Thyroid gland (tissue), 4 donors: ENCODE data around the gene SIRPA. TPM values are rescaled to one million over a fixed set of nuclear protein-coding genes. Genes with fewer than 3 reads are reported as not detected.
A peak's percentile ranks its signal among the peaks of the same experiment; 100 is the strongest.

Experiments used
- DNase-seq, 2 donors: peaks; one replicate each; pipeline ENCODE4 v3.0.0-alpha.2; 2019
- H3K27ac ChIP-seq, 3 donors: fragments of 200-600 bp; sonication (generic); 1 replicate in 2 of 3; 2 replicates in 1 of 3; pipeline ENCODE4 v1.5.1; 2016 to 2019; ENCODE audit warnings: mild to moderate bottlenecking in 1 of 3, moderate library complexity in 1 of 3
- H3K27me3 ChIP-seq: fragments of 200-600 bp; sonication (generic); one replicate; pipeline ENCODE4 v1.5.1; 2019
- H3K36me3 ChIP-seq, 2 donors: fragments of 200-600 bp; sonication (generic); one replicate each; pipeline ENCODE4 v1.5.1; 2016 to 2019
- H3K4me1 ChIP-seq, 2 donors: fragments of 200-600 bp; sonication (generic); one replicate each; pipeline ENCODE4 v1.5.1; 2017 to 2019
- H3K4me3 ChIP-seq, 3 donors: fragments of 200-600 bp; sonication (generic); replicated peaks in 1 of 3; 1 replicate in 2 of 3; 2 replicates in 1 of 3; pipeline ENCODE4 v1.5.1; 2016; ENCODE audit warnings: mild to moderate bottlenecking in 1 of 3
- H3K9me3 ChIP-seq: fragments of 200-600 bp; sonication (generic); one replicate; pipeline ENCODE4 v1.5.1; 2017
- CTCF ChIP-seq, 6 experiments: fragments of 200-600 bp in 3 of 6; fragments of 450-650 bp in 3 of 6; sonication (generic) in 3 of 6; IDR thresholded peaks; one replicate each; pipeline ENCODE4 v1.5.1; 2016 to 2019; ENCODE audit warnings: antibody characterized with exemption in 6 of 6, mild to moderate bottlenecking in 2 of 6, inconsistent platforms in 1 of 6, moderate library complexity in 1 of 6
- POLR2A ChIP-seq, 2 donors: fragments of 450-650 bp; IDR thresholded peaks; one replicate each; pipeline ENCODE4 v1.6.1; 2017; ENCODE audit warnings: antibody characterized with exemption in 2 of 2, mild to moderate bottlenecking in 2 of 2, moderate library complexity in 1 of 2
- WGBS, 2 donors: methylation state at CpG; one replicate each; pipeline ENCODE4 v1.1.5; 2017; 5-methylcytosine and 5-hydroxymethylcytosine counted together
- intact Hi-C: fragments of 100-400 bp; cut with DNase I; formaldehyde crosslinking; loops from one replicate; pipeline ENCODE4 v1.15.1; 2023
- total RNA-seq, 4 donors: library from RNA; depleted of rRNA; stranded (reverse); fragments of >200 nt; gene quantifications; one replicate each; pipeline ENCODE4 v1.2.3, GENCODE V29; 2016

The SIRPA gene
- total RNA-seq, 4 donors from 2014 or later, result 14.1 to 35.1 (median 25.4) TPM

GRCh38 chr20:1930165-1930564 is 35.0 kb downstream of the SIRPA start:
- Histone ChIP-seq H3K9me3 (no peaks in the 10 kb centered on the region), H3K27me3 (no peaks in the 10 kb centered on the region), H3K27ac (no peak overlapping the region), H3K4me3 (no peak overlapping the region), H3K36me3 (no peaks in the 10 kb centered on the region), H3K4me1 (no peaks in the 10 kb centered on the region)
- intact Hi-C loops, result no loop called here
- 70 to 74% methylated on average over 6 of the region's 6 CpGs for whole genome bisulfite sequencing, 2 donors
- no peak for DNase-seq
- TF ChIP-seq POLR2A (IDR thresholded peaks at IDR 0.05) (no peak), CTCF (IDR thresholded peaks at IDR 0.05) (no peak)

- intact Hi-C loops, result no loop called here
- H3K27me3 ChIP-seq, result no peaks in the 10 kb centered on the region
- whole genome bisulfite sequencing, 2 donors, result 84 to 91% methylated on average over 5 of the region's 5 CpGs
- no peaks in the 10 kb centered on the region for H3K4me1 ChIP-seq
- no peak for DNase-seq
- H3K27ac ChIP-seq, result no peak overlapping the region
- no peaks in the 10 kb centered on the region for H3K36me3 ChIP-seq
- no peak overlapping the region for H3K4me3 ChIP-seq
- no peak for TF ChIP-seq POLR2A (IDR thresholded peaks at IDR 0.05)
- no peak for TF ChIP-seq CTCF (IDR thresholded peaks at IDR 0.05)
- no peaks in the 10 kb centered on the region for H3K9me3 ChIP-seq
Measured at GRCh38 chr20:1931830-1932229, 36.6 kb downstream of the SIRPA start.

- no peaks in the 10 kb centered on the region for H3K9me3 ChIP-seq
- intact Hi-C loops, result no loop called here
- H3K4me1 ChIP-seq, result no peaks in the 10 kb centered on the region
- no peak overlapping the region for H3K4me3 ChIP-seq
- WGBS, 2 donors, result 68 to 74% methylated on average over 2 of the region's 2 CpGs
- H3K27me3 ChIP-seq, result no peaks in the 10 kb centered on the region
- H3K36me3 ChIP-seq, result no peaks in the 10 kb centered on the region
- no peak for DNase-seq
- TF ChIP-seq POLR2A (IDR thresholded peaks at IDR 0.05) (no peak), CTCF (IDR thresholded peaks at IDR 0.05) (no peak)
- no peak overlapping the region for H3K27ac ChIP-seq
Measured at GRCh38 chr20:1932971-1933370, 37.8 kb downstream of the SIRPA start.

- peak in 1 of 2 donors; percentile 4 for DNase-seq
- Histone ChIP-seq H3K27ac (no peak overlapping the region), H3K9me3 (no peaks in the 10 kb centered on the region), H3K27me3 (no peaks in the 10 kb centered on the region), H3K4me3 (no peak overlapping the region), H3K4me1 (no peaks in the 10 kb centered on the region), H3K36me3 (no peaks in the 10 kb centered on the region)
- no peak for TF ChIP-seq CTCF (IDR thresholded peaks at IDR 0.05)
- TF ChIP-seq POLR2A (IDR thresholded peaks at IDR 0.05), result no peak
- intact Hi-C loops, result no loop called here
- WGBS, 2 donors, result 65 to 80% methylated on average over 9 of the region's 9 CpGs
Measured at GRCh38 chr20:1933465-1933870, 38.3 kb downstream of the SIRPA start.

- no peak for TF ChIP-seq POLR2A (IDR thresholded peaks at IDR 0.05)
- no peak for TF ChIP-seq CTCF (IDR thresholded peaks at IDR 0.05)
- DNase-seq, result no peak
- H3K9me3 ChIP-seq, result no peaks in the 10 kb centered on the region
- intact Hi-C loops, result no loop called here
- H3K36me3 ChIP-seq, result no peaks in the 10 kb centered on the region
- no peak overlapping the region for H3K27ac ChIP-seq
- H3K4me3 ChIP-seq, result no peak overlapping the region
- WGBS, 2 donors, result 79 to 84% methylated on average over 1 of the region's 1 CpG
- H3K27me3 ChIP-seq, result no peaks in the 10 kb centered on the region
- no peaks in the 10 kb centered on the region for H3K4me1 ChIP-seq
Measured at GRCh38 chr20:1934156-1934555, 38.9 kb downstream of the SIRPA start.
